Activated naive CD4-positive, alpha-beta T cell treated with anti-CD3 and anti-CD28 coated beads for 36 hours (primary cell): ENCODE measurements around the gene KCNC3. TPM values are rescaled to one million over a fixed set of nuclear protein-coding genes. Genes with fewer than 3 reads are reported as not detected.

Experiments
- CTCF ChIA-PET: fragments of 350-600 bp; sonication (Branson Sonifier 250); formaldehyde crosslinking; loops from one replicate; lab custom pipeline; 2021; ENCODE audit warnings: antibody characterized with exemption; lab: Charles Lee
- DNase-seq: peaks from one replicate; pipeline ENCODE4 v3.0.0-alpha.2; 2020
- H3K27ac Mint-ChIP-seq: one replicate; pipeline ENCODE4 v1.8.0; 2021; ENCODE audit warnings: mild to moderate bottlenecking, mixed read lengths
- H3K27me3 Mint-ChIP-seq: one replicate; pipeline ENCODE4 v1.8.0; 2021; ENCODE audit warnings: low read depth, mixed read lengths
- H3K36me3 Mint-ChIP-seq: one replicate; pipeline ENCODE4 v1.8.0; 2021; ENCODE audit warnings: low read depth, mixed read lengths
- H3K4me1 Mint-ChIP-seq: one replicate; pipeline ENCODE4 v1.8.0; 2021; ENCODE audit warnings: low read depth, mixed read lengths
- H3K4me3 Mint-ChIP-seq: one replicate; pipeline ENCODE4 v1.8.0; 2021; ENCODE audit warnings: mild to moderate bottlenecking, moderate library complexity, mixed read lengths
- H3K9me3 Mint-ChIP-seq: one replicate; pipeline ENCODE4 v1.8.0; 2021; ENCODE audit warnings: mixed read lengths
- intact Hi-C: fragments of 100-400 bp; cut with micrococcal nuclease; formaldehyde crosslinking; loops from one replicate; pipeline ENCODE4 v1.15.1; 2023
- total RNA-seq, 2 experiments: library from RNA; stranded (reverse); gene quantifications; one replicate each; pipeline ENCODE4 v1.2.3, GENCODE V29; 2021

Gene KCNC3
- total RNA-seq, 2 experiments from 2014 or later: 2.0 to 2.4 TPM

DNA sequence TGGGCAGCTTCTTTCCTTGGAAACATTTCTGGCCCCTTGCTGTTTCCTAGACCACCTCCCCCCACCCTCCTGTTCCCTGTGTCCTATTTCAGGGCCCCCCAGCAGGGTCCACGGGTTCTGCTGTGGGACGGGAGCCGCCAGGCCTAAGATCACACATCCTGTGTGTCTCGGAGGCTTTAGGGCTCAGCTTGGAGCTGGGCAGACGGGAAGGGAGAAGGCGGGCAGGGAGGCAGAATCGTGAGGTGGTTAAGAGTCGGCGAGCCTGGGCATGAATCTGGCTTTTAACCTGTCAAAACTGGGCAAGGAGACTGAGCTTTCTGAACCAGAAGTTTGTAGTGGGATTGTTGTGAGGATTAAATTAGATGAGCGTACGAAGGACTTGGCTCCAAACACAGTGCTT is 4.8 kb downstream of the KCNC3 start:
- Mint-ChIP-seq H3K9me3 (no peaks in the 10 kb centered on the region), H3K4me3 (no peak overlapping the region), H3K27me3 (peaks cover 20% of the 10 kb centered on the region), H3K36me3 (peaks cover 4% of the 10 kb centered on the region), H3K27ac (no peak overlapping the region), H3K4me1 (peaks cover 22% of the 10 kb centered on the region)
- CTCF ChIA-PET: no interaction called here
- intact Hi-C loops: no loop called here
- DNase-seq: no peak

DNA sequence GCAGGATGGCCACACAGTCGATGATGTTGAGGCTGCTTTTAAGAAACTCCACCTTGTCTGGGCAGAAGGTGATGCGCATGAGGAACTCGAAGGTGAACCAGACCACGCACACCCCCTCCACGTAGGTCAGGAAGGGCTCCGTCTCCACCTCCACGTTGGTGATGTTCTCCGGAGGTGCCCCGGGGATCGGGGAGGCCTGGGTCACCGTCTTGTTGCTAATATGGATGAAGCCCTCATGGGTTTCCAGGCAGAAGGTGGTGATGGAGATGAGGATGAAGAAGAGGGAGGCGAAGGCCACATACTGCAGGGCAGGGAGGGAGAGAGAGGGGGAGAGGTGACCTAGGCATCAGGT is 5.4 kb downstream of the KCNC3 start:
- intact Hi-C loops: no loop called here
- Mint-ChIP-seq H3K4me1 (peaks cover 21% of the 10 kb centered on the region), H3K4me3 (no peak overlapping the region), H3K36me3 (peaks cover 3% of the 10 kb centered on the region), H3K27me3 (peaks cover 21% of the 10 kb centered on the region), H3K27ac (no peak overlapping the region), H3K9me3 (no peaks in the 10 kb centered on the region)
- DNase-seq: no peak
- CTCF ChIA-PET: no interaction called here

DNA sequence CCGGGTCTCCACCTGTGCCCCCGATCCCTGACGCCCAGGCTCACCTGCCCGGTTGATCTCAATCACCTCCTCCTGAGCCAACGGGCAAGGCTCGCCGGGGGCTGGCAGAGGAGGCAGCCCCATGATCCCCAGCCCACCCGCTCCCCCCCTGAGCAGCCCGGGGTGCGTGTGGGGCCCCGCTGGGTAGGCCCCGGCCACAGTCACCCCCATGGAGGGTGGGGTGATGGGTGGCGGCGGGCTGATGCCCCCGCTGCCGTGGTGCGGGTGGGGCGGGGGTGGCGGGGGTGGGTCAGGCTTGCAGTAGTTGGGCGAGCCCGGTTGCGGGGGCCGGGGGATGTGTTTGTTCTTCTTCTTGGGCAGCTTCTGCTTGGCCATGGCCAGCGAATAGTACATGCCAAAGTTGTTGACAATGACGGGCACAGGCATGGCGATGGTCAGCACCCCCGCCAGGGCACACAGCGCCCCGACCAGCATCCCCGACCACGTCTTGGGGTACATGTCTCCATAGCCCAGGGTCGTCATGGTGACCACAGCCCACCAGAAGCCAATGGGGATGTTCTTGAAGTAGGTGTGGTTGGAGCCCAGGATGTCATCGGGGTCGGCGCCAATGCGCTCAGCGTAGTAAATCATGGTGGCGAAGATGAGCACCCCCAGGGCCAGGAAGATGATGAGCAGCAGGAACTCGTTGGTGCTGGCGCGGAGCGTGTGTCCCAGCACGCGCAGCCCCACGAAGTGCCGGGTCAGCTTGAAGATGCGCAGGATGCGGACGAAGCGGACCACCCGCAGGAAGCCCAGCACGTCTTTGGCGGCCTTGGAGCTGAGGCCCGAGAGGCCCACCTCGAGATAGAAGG is 6.0 kb downstream of the KCNC3 start:
- intact Hi-C loops: no loop called here
- CTCF ChIA-PET: no interaction called here
- Mint-ChIP-seq H3K27ac (no peak overlapping the region), H3K4me1 (peaks cover 21% of the 10 kb centered on the region), H3K9me3 (no peaks in the 10 kb centered on the region), H3K36me3 (peaks cover 3% of the 10 kb centered on the region), H3K27me3 (peaks cover 21% of the 10 kb centered on the region), H3K4me3 (no peak overlapping the region)
- DNase-seq: no peak

DNA sequence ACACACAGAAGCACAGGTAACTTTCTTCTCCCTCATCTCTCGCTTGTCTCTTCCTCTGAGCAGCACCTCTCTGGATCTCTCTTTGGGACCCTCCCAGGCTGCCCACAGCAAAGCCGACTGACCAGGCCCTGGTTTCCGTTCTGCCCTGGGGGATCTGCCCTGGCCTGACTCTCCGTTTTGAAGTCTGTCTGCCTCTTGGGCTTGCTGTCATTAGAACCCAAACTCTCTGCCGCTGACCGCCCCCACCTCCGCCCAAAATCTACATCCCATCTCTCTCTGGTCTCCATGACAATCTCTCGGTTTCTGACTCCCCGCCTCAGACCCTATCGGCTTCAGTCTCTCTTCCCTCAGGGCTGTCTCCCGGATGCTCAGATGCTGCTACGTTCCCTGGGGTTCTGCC is 6.9 kb downstream of the KCNC3 start:
- Mint-ChIP-seq H3K27me3 (peaks cover 21% of the 10 kb centered on the region), H3K27ac (no peak overlapping the region), H3K4me1 (peaks cover 14% of the 10 kb centered on the region), H3K36me3 (no peaks in the 10 kb centered on the region), H3K9me3 (no peaks in the 10 kb centered on the region), H3K4me3 (no peak overlapping the region)
- intact Hi-C loops: no loop called here
- CTCF ChIA-PET: no interaction called here
- no peak for DNase-seq

DNA sequence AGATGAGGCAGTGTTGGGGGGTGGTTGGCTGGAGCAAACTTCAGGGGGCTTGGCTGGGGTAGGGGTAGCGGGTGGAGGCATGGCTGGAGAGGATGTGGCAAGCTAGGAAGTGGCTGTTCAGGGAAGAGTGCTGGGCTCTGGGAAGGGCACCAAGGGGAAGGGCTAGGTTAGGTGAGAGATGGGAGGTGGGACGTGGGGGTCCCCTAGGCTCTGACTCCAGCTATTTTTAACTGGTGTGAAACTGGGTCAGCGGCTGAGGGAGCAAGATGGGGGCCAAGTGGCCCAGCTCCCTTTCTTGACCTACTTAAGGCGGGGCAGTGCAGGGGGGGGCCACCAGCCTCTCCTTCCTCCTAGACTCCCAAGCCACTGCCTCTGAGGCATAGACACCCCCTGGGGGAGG is 7.3 kb downstream of the KCNC3 start:
- CTCF ChIA-PET: interaction anchor here (0.6 kb wide), 1 partner anchor 23 kb away, joined by 3 read pairs; no protein-coding TSS in a partner anchor
- DNase-seq: no peak
- Mint-ChIP-seq H3K9me3 (no peaks in the 10 kb centered on the region), H3K4me1 (peaks cover 10% of the 10 kb centered on the region), H3K27ac (no peak overlapping the region), H3K36me3 (no peaks in the 10 kb centered on the region), H3K4me3 (no peak overlapping the region), H3K27me3 (peaks cover 17% of the 10 kb centered on the region)
- intact Hi-C loops: no loop called here

DNA sequence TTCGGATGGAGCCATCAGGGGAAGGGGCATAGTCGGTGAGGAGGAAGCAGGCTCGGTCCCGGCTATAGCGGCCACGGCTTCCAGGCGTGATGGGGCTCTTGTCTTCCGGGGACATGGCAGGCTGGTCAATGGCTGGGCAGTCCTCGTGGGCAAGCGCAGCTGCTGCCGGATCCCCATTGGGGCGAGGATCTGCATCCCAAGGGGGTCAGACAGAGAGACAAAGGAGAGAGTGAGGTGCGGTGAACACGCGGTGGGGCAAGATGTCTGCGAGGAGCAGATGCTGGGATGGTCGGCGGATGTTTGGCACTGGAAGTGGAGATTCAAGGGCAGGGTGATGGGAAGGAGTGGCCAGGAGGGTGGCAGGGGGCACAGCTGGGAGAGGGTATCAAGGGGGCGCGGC is 8.6 kb downstream of the KCNC3 start:
- DNase-seq: no peak
- Mint-ChIP-seq H3K4me1 (peaks cover 8% of the 10 kb centered on the region), H3K27ac (no peak overlapping the region), H3K27me3 (peaks cover 22% of the 10 kb centered on the region), H3K36me3 (no peaks in the 10 kb centered on the region), H3K4me3 (no peak overlapping the region), H3K9me3 (no peaks in the 10 kb centered on the region)
- CTCF ChIA-PET: no interaction called here
- intact Hi-C loops: no loop called here

DNA sequence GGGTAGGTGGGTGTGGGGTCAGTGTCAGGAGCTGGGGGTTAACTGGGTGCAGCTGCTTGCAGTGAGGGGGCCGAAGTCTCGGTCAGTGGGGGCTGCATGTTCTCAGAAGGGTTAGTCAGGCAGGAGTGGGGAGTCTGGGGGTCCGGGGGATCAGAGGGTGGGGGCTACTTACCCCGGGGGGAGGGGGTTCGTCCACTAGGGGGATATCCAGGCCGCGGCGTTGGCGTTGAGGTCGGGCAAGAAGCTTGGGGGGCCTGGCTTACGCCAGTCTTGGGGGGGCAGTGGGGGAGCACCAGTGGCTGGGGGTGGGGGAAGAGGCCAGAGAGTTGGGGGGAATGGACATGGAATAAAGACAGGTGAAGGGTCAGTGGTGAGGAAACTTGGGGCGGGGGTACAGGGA is 9.1 kb downstream of the KCNC3 start:
- peaks cover 24% of the 10 kb centered on the region for H3K27me3 Mint-ChIP-seq
- no peak for DNase-seq
- CTCF ChIA-PET: no interaction called here
- no peaks in the 10 kb centered on the region for H3K9me3 Mint-ChIP-seq
- H3K27ac Mint-ChIP-seq: no peak overlapping the region
- no peak overlapping the region for H3K4me3 Mint-ChIP-seq
- intact Hi-C loops: no loop called here
- H3K4me1 Mint-ChIP-seq: peaks cover 9% of the 10 kb centered on the region
- no peaks in the 10 kb centered on the region for H3K36me3 Mint-ChIP-seq

DNA sequence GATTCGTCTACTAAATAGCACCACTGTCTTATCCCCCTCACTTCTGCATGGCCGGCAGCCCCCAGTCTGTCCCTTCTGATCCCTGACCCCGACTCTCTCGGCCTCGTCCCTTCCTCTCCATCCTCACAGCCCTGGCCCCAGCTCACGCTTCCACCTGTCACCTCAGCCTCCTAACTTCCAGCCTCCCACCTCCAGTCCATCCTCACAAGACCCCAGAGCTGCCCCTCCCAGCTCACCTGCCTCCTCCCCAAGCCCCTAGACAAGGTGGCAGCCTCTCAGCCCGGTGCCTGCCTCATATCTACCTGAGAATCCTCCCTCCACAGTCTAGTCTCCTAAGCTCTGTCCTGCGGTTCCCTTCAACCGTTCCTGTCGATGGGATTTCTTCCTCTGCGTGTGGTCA is 10.0 kb downstream of the KCNC3 start:
- Mint-ChIP-seq H3K9me3 (no peaks in the 10 kb centered on the region), H3K36me3 (no peaks in the 10 kb centered on the region), H3K27me3 (peaks cover 30% of the 10 kb centered on the region), H3K4me1 (peaks cover 10% of the 10 kb centered on the region), H3K27ac (no peak overlapping the region), H3K4me3 (no peak overlapping the region)
- CTCF ChIA-PET: interaction anchor here (0.8 kb wide), 1 partner anchor 20 kb away, joined by 3 read pairs; no protein-coding TSS in a partner anchor
- no peak for DNase-seq
- intact Hi-C loops: no loop called here

DNA sequence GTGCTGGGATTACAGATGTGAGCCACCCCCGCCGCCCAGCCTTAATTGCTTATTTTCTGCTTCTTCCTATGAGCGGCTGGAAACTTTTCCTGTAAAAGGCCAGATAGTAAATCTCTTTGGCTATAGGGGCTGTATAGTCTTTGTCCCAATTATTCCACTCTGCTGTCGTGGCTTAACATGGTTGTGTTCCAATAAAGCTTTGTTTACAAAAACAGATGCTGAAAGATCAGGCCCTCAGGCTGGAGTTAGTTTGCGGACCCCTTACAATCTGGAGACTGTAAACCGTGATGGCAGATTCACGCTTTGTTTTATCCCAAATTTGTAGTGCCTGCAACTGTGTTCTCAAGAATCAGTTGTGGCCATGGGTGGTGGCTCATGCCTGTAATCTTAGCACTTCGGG is 10.7 kb downstream of the KCNC3 start:
- peaks cover 36% of the 10 kb centered on the region for H3K27me3 Mint-ChIP-seq
- no peak for DNase-seq
- H3K36me3 Mint-ChIP-seq: no peaks in the 10 kb centered on the region
- CTCF ChIA-PET: interaction anchor here (0.8 kb wide), 1 partner anchor 19 kb away, joined by 3 read pairs; no protein-coding TSS in a partner anchor
- no peak overlapping the region for H3K27ac Mint-ChIP-seq
- H3K9me3 Mint-ChIP-seq: no peaks in the 10 kb centered on the region
- H3K4me3 Mint-ChIP-seq: no peak overlapping the region
- peaks cover 12% of the 10 kb centered on the region for H3K4me1 Mint-ChIP-seq
- intact Hi-C loops: no loop called here

DNA sequence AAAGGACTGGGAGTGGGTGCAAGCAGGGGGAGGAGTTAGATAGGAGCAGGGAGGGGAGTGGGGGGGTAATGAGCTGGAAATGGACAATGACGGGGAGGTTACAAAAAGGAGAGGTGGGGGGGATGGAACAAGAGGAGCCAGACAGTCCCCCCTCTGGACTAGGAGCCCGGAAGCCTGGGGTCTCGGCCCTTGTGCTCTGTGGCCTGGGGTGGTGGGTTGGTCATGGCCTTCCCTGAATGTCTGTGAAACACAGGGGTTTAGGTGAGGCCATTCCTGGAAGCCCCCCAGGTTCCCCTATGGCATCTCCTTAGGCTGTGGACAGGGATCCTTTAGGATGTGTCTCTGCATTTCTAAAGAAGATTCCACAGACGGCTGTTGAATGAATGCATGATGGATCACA is 12.1 kb downstream of the KCNC3 start:
- Mint-ChIP-seq H3K27me3 (peaks cover 47% of the 10 kb centered on the region), H3K27ac (no peak overlapping the region), H3K9me3 (no peaks in the 10 kb centered on the region), H3K4me1 (peaks cover 14% of the 10 kb centered on the region), H3K4me3 (no peak overlapping the region), H3K36me3 (no peaks in the 10 kb centered on the region)
- intact Hi-C loops: loop anchor here (2.0 kb wide), 1 partner anchor 16 kb away; no protein-coding TSS in a partner anchor
- CTCF ChIA-PET: no interaction called here
- no peak for DNase-seq

DNA sequence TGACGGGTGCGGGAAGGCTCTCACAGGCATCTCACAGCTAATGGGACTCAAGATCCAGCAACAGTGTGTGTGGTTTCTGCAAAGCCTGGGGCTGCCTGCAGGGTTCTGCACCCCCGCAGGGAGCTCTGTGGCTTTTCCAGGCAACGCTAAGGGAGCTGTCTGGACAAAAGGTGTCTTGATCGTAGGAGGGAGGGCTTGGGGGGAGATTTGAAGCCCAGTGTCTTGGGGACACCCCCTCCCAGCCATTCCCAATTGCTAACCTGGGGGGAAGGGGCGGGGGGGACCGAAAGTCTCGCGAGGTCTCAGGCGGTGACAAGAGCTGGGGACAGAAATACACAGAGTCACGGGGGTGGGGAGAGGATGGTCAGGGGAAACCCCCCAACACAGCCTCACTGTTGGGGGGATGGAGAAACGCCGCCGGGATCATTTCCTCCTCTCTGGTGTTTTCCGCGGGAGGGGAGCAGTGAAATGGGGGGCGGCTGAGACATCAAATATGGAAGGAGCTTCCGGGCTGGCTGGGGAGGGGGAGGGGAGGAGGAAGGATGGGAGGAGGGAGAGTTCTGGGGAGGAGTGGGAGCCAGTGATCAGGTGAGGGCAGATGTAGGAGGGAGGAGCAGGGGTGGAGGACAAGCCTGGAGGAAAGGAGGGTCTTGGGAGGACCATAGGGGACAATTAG is 13.3 kb downstream of the KCNC3 start:
- intact Hi-C loops: loop anchor here (2.0 kb wide), 1 partner anchor 15 kb away; no protein-coding TSS in a partner anchor
- Mint-ChIP-seq H3K36me3 (no peaks in the 10 kb centered on the region), H3K27me3 (peaks cover 54% of the 10 kb centered on the region), H3K9me3 (no peaks in the 10 kb centered on the region), H3K4me1 (peaks cover 14% of the 10 kb centered on the region), H3K27ac (no peak overlapping the region), H3K4me3 (no peak overlapping the region)
- DNase-seq: peak; percentile 70
- CTCF ChIA-PET: interaction anchor here (0.6 kb wide), 1 partner anchor 46 kb away, joined by 3 read pairs; no protein-coding TSS in a partner anchor

DNA sequence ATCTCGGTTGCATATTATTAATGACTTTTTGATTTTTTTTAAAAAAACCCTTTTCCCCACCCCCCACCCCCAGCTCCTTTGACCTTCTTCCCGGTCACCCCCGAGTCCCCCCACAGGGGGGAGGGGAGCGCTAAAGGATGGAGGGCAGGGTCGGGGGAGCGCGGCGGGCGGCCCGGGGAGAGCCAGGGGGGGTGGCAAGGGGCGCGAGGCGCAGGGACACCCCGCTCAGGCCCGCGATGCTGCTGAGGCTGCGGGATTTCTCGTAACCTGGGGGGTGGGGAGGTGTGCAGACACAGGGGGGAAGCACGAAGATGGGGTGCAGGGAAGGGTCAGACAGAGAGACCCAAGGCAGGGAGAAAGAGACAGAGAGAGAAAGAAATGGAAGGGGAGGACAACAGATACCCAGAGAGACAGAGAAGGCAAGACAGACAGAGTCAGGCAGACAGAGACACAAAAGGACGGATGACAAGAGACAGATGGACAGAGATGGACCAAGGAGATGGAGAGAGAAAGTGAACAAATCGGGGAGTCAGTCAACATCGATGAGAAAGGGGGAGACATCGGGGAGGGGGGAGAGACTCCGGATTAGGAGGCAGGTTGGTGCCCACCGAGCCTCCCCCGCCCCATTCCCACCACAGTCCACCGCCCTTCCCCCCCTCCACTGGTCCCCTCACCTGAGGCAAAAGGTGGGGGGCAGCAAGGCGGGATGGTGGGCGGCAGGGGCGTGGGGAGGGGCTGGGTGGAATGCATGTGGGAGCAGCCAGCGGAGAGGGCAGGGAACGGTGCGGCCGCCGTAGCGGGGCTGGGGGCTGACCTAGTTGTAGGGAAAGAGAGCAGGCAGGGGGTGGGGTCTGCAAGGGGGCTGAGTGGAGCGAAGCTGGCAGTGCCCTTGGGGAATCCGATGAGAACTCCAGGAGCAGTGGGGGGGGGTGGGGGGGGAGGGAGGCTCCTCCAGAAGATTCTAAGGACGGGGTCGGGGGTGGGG is 14.2 kb downstream of the KCNC3 start:
- no peaks in the 10 kb centered on the region for H3K9me3 Mint-ChIP-seq
- peaks cover 14% of the 10 kb centered on the region for H3K4me1 Mint-ChIP-seq
- no peaks in the 10 kb centered on the region for H3K36me3 Mint-ChIP-seq
- no peak for DNase-seq
- intact Hi-C loops: no loop called here
- CTCF ChIA-PET: no interaction called here
- H3K4me3 Mint-ChIP-seq: no peak overlapping the region
- peaks cover 63% of the 10 kb centered on the region for H3K27me3 Mint-ChIP-seq
- H3K27ac Mint-ChIP-seq: no peak overlapping the region
